ACC112 (cell line): ENCODE measurements around the gene PAQR3.

ENCODE experiments used
- H2AFZ ChIP-seq: fragments of 200-600 bp; sonication (generic); one replicate; pipeline ENCODE4 v1.6.0; 2017; ENCODE audit warnings: antibody characterized with exemption, low read length; ENCODE audit not compliant: unreplicated experiment
- H3K27ac ChIP-seq: fragments of 200-600 bp; sonication (generic); 2 replicates; pipeline ENCODE4 v1.5.1; 2014; ENCODE audit warnings: low read depth, mild to moderate bottlenecking, antibody characterized with exemption, low read length, moderate library complexity
- H3K27me3 ChIP-seq: fragments of 200-600 bp; sonication (generic); 2 replicates; pipeline ENCODE4 v1.6.1; 2014; ENCODE audit warnings: mild to moderate bottlenecking, antibody characterized with exemption, low read length, moderate library complexity, mixed read lengths; ENCODE audit not compliant: insufficient read depth
- H3K36me3 ChIP-seq: fragments of 200-600 bp; sonication (generic); 2 replicates; pipeline ENCODE4 v1.6.1; 2016; ENCODE audit warnings: mild to moderate bottlenecking, antibody characterized with exemption, low read length, moderate library complexity, mixed read lengths; ENCODE audit not compliant: insufficient read depth
- H3K4me1 ChIP-seq: fragments of 200-600 bp; sonication (generic); one replicate; pipeline ENCODE4 v1.6.1; 2016; ENCODE audit warnings: low read length, mixed read lengths; ENCODE audit not compliant: insufficient read depth, unreplicated experiment, control insufficient read depth
- H3K4me3 ChIP-seq: fragments of 200-600 bp; sonication (generic); 2 replicates; pipeline ENCODE4 v1.5.1; 2014; ENCODE audit warnings: mild to moderate bottlenecking, low read depth, low read length
- H3K79me2 ChIP-seq: fragments of 200-600 bp; sonication (generic); one replicate; pipeline ENCODE4 v1.6.0; 2016; ENCODE audit warnings: low read length; ENCODE audit not compliant: control insufficient read depth, unreplicated experiment, insufficient read depth

The PAQR3 gene

GRCh38 chr4:78938868-78939666 is at the start of gene PAQR3:
Gene PAQR3 (minus strand): TSS chr4:78939438. CDS start chr4:78939224, 214 bp downstream.
- no peaks in the 10 kb centered on the region for H3K27me3 ChIP-seq
- peak within 1 kb of the TSS; percentile 85 for H2AFZ ChIP-seq
- H3K36me3 ChIP-seq = peaks cover 5% of the 10 kb centered on the region; the same call in 1 of the 2 replicates
- H3K4me1 ChIP-seq = peaks cover 9% of the 10 kb centered on the region
- peak within 1 kb of the TSS; percentile 5; the same call in 1 of the 2 replicates for H3K27ac ChIP-seq
- peaks cover 19% of the 10 kb centered on the region for H3K79me2 ChIP-seq
- H3K4me3 ChIP-seq = peak within 1 kb of the TSS; percentile 86

- Histone ChIP-seq H3K4me1 (no peaks in the 10 kb centered on the region), H3K4me3 (no peak overlapping the region)
Measured at GRCh38 chr4:78987683-78988082, 48.4 kb upstream of the PAQR3 start.

GRCh38 chr4:78984593-78984992 is 45.4 kb upstream of the PAQR3 start:
- no peaks in the 10 kb centered on the region for H3K4me1 ChIP-seq
- no peak overlapping the region for H3K4me3 ChIP-seq
- no peak overlapping the region for H2AFZ ChIP-seq
- no peaks in the 10 kb centered on the region for H3K36me3 ChIP-seq
- no peaks in the 10 kb centered on the region for H3K79me2 ChIP-seq
- H3K27me3 ChIP-seq = no peaks in the 10 kb centered on the region
- no peak overlapping the region for H3K27ac ChIP-seq

More at GRCh38 chr4:78987683-78988082, 48.4 kb upstream of the PAQR3 start:
- Histone ChIP-seq H3K36me3 (no peaks in the 10 kb centered on the region), H2AFZ (no peak overlapping the region), H3K27ac (no peak overlapping the region), H3K27me3 (no peaks in the 10 kb centered on the region), H3K79me2 (no peaks in the 10 kb centered on the region)

- Histone ChIP-seq H2AFZ (no peak overlapping the region), H3K4me3 (no peak overlapping the region), H3K36me3 (no peaks in the 10 kb centered on the region), H3K79me2 (no peaks in the 10 kb centered on the region), H3K27me3 (no peaks in the 10 kb centered on the region), H3K27ac (no peak overlapping the region), H3K4me1 (no peaks in the 10 kb centered on the region)
Measured at GRCh38 chr4:78975865-78976264, 36.6 kb upstream of the PAQR3 start.

GRCh38 chr4:78971776-78972175 is 32.5 kb upstream of the PAQR3 start:
- no peaks in the 10 kb centered on the region for H3K36me3 ChIP-seq
- H3K4me1 ChIP-seq = no peaks in the 10 kb centered on the region
- H3K4me3 ChIP-seq = no peak overlapping the region
- no peak overlapping the region for H3K27ac ChIP-seq
- H3K79me2 ChIP-seq = no peaks in the 10 kb centered on the region
- no peaks in the 10 kb centered on the region for H3K27me3 ChIP-seq
- no peak overlapping the region for H2AFZ ChIP-seq

- Histone ChIP-seq H3K27ac (no peak overlapping the region), H3K27me3 (no peaks in the 10 kb centered on the region), H2AFZ (no peak overlapping the region), H3K36me3 (no peaks in the 10 kb centered on the region), H3K79me2 (no peaks in the 10 kb centered on the region), H3K4me1 (no peaks in the 10 kb centered on the region), H3K4me3 (no peak overlapping the region)
Measured at GRCh38 chr4:78971326-78971725, 32.1 kb upstream of the PAQR3 start.

- Histone ChIP-seq H3K4me1 (no peaks in the 10 kb centered on the region), H3K79me2 (no peaks in the 10 kb centered on the region), H3K27ac (no peak overlapping the region), H3K36me3 (no peaks in the 10 kb centered on the region), H3K4me3 (no peak overlapping the region), H3K27me3 (no peaks in the 10 kb centered on the region), H2AFZ (no peak overlapping the region)
Measured at GRCh38 chr4:78962597-78963115, 23.4 kb upstream of the PAQR3 start.

GRCh38 chr4:78960926-78961325 is 21.7 kb upstream of the PAQR3 start:
- no peak overlapping the region for H2AFZ ChIP-seq
- H3K79me2 ChIP-seq = no peaks in the 10 kb centered on the region
- H3K4me1 ChIP-seq = no peaks in the 10 kb centered on the region
- H3K27ac ChIP-seq = no peak overlapping the region
- H3K4me3 ChIP-seq = no peak overlapping the region
- H3K27me3 ChIP-seq = no peaks in the 10 kb centered on the region
- H3K36me3 ChIP-seq = no peaks in the 10 kb centered on the region

GRCh38 chr4:78956975-78957374 is 17.7 kb upstream of the PAQR3 start:
- no peaks in the 10 kb centered on the region for H3K27me3 ChIP-seq
- no peaks in the 10 kb centered on the region for H3K4me1 ChIP-seq
- H3K4me3 ChIP-seq = no peak overlapping the region
- no peaks in the 10 kb centered on the region for H3K36me3 ChIP-seq
- H3K79me2 ChIP-seq = no peaks in the 10 kb centered on the region
- no peak overlapping the region for H3K27ac ChIP-seq
- no peak overlapping the region for H2AFZ ChIP-seq

GRCh38 chr4:78953769-78954666 is 14.8 kb upstream of the PAQR3 start:
- Histone ChIP-seq H3K27me3 (no peaks in the 10 kb centered on the region), H2AFZ (no peak overlapping the region)

More at GRCh38 chr4:78953769-78954666, 14.8 kb upstream of the PAQR3 start:
- H3K36me3 ChIP-seq = no peaks in the 10 kb centered on the region
- H3K4me1 ChIP-seq = no peaks in the 10 kb centered on the region
- no peak overlapping the region for H3K27ac ChIP-seq
- H3K79me2 ChIP-seq = no peaks in the 10 kb centered on the region
- H3K4me3 ChIP-seq = no peak overlapping the region
